DMS153 (cell line): ENCODE measurements around the gene RETREG2.

Experiments
- DNase-seq: peaks from one replicate; lab custom pipeline; 2025; lab: John Stamatoyannopoulos, UW

RETREG2 gene

GRCh38 chr2:219168932-219169331, 9.1 kb upstream of the RETREG2 start:
- no peak for DNase-seq

- DNase-seq: no peak
Measured at GRCh38 chr2:219169930-219170654, 8.0 kb upstream of the RETREG2 start, which contains the start of gene SLC23A3. Gene SLC23A3, minus strand, starts transcription at chr2:219170029. Its CDS starts 45 bp downstream, at chr2:219169984.

- DNase-seq: peak; percentile 14
Measured at GRCh38 chr2:219171231-219171651, 6.8 kb upstream of the RETREG2 start.

- DNase-seq: no peak
Measured at GRCh38 chr2:219172231-219173154, 5.6 kb upstream of the RETREG2 start.

- no peak for DNase-seq
Measured at GRCh38 chr2:219173176-219173575, 4.9 kb upstream of the RETREG2 start.

- no peak for DNase-seq
Measured at GRCh38 chr2:219174146-219174545, 3.9 kb upstream of the RETREG2 start.

- no peak for DNase-seq
Measured at GRCh38 chr2:219174801-219175200, 3.3 kb upstream of the RETREG2 start.

GRCh38 chr2:219175486-219175885, 2.6 kb upstream of the RETREG2 start:
- no peak for DNase-seq

GRCh38 chr2:219175928-219176817, 1.9 kb upstream of the RETREG2 start:
- DNase-seq: no peak

GRCh38 chr2:219176818-219177551, 1.1 kb upstream of the RETREG2 start, which contains the start of gene CNPPD1:
Gene CNPPD1, minus strand, starts transcription at chr2:219176925. Its CDS starts 97 bp downstream, at chr2:219176828.
- DNase-seq: peak; percentile 80

GRCh38 chr2:219178377-219179175, 501 bp downstream of the RETREG2 start:
- DNase-seq: no peak

GRCh38 chr2:219179601-219180465, 1.8 kb downstream of the RETREG2 start:
- DNase-seq: no peak

GRCh38 chr2:219180961-219181360, 2.9 kb downstream of the RETREG2 start:
- DNase-seq: no peak

GRCh38 chr2:219181531-219181930, 3.5 kb downstream of the RETREG2 start:
- no peak for DNase-seq

GRCh38 chr2:219182331-219183150, 4.5 kb downstream of the RETREG2 start:
- no peak for DNase-seq

- no peak for DNase-seq
Measured at GRCh38 chr2:219183151-219183772, 5.2 kb downstream of the RETREG2 start.

GRCh38 chr2:219184121-219184520, 6.0 kb downstream of the RETREG2 start:
- no peak for DNase-seq
